ENCODE results near the gene FAM180B. TPM values are rescaled to one million over a fixed set of nuclear protein-coding genes. Genes with fewer than 3 reads are reported as not detected.
A peak's percentile ranks its signal among the peaks of the same experiment; 100 is the strongest.

The FAM180B gene
- total RNA-seq, 1 experiment from 2014 or later = 0.28 TPM

GRCh38 chr11:47578524-47579494 lies 7.7 kb upstream of the FAM180B start, which contains the start of the genes KBTBD4 and NDUFS3 (continued):
- TF ChIP-seq ZNF232 (CRISPR knock-in tag; IDR thresholded peaks at IDR 0.05) (no peak), SMAD3 (CRISPR knock-in tag; IDR thresholded peaks at IDR 0.05; ENCODE audit: borderline replicate concordance) (peak; percentile 56), PREB (CRISPR knock-in tag; IDR thresholded peaks at IDR 0.05; ENCODE audit: borderline replicate concordance) (no peak), MYBL2 (CRISPR knock-in tag; IDR thresholded peaks at IDR 0.05) (peak; percentile 86; the same call in 1 of the 2 replicates), OVOL2 (CRISPR knock-in tag; IDR thresholded peaks at IDR 0.05; ENCODE audit: borderline replicate concordance) (no peak; the same call in 1 of the 2 replicates), IRF1 (CRISPR knock-in tag; IDR thresholded peaks at IDR 0.05) (peak; percentile 93), ZNF121 (CRISPR knock-in tag; IDR thresholded peaks at IDR 0.05) (no peak), USF2 (CRISPR knock-in tag; IDR thresholded peaks at IDR 0.05) (no peak), E2F5 (CRISPR knock-in tag; IDR thresholded peaks at IDR 0.05) (peak; percentile 34; the same call in 1 of the 2 replicates), RELA (CRISPR knock-in tag; IDR thresholded peaks at IDR 0.05; ENCODE audit: borderline replicate concordance) (no peak; the same call in 1 of the 2 replicates), ZNF416 (CRISPR knock-in tag; IDR thresholded peaks at IDR 0.05) (no peak), JAZF1 (CRISPR knock-in tag; IDR thresholded peaks at IDR 0.05) (no peak), PRDM15 (CRISPR knock-in tag; IDR thresholded peaks at IDR 0.05) (no peak), ZMAT4 (CRISPR knock-in tag; IDR thresholded peaks at IDR 0.05) (peak; percentile 85; the same call in 1 of the 2 replicates), SOX15 (CRISPR knock-in tag; IDR thresholded peaks at IDR 0.05) (no peak), TEAD4 (CRISPR knock-in tag; IDR thresholded peaks at IDR 0.05) (0 out of 2 replicates have a peak, but pooled peaks have one; percentile 50), MAX (CRISPR knock-in tag; IDR thresholded peaks at IDR 0.05) (peak; percentile 88), ETV6 (CRISPR knock-in tag; IDR thresholded peaks at IDR 0.05) (peak; percentile 94; the same call in 1 of the 2 replicates), MXD4 (CRISPR knock-in tag; IDR thresholded peaks at IDR 0.05; ENCODE audit: borderline replicate concordance) (no peak), SP1 (CRISPR knock-in tag; conservative IDR thresholded peaks at IDR 0.05) (peak; percentile 89), E2F1 (CRISPR knock-in tag; IDR thresholded peaks at IDR 0.05) (no peak; the same call in 1 of the 2 replicates), FOXJ3 (CRISPR knock-in tag; IDR thresholded peaks at IDR 0.05; ENCODE audit: borderline replicate concordance) (no peak), FOXP4 (CRISPR knock-in tag; IDR thresholded peaks at IDR 0.05) (peak; percentile 76), ZNF138 (CRISPR knock-in tag; conservative IDR thresholded peaks at IDR 0.05) (no peak), FOXK1 (CRISPR knock-in tag; IDR thresholded peaks at IDR 0.05) (peak; percentile 97)

Measured in WTC11 (cell line).